SKM-1 (cell line): ENCODE results near the gene C18orf63.

Experiments
- DNase-seq: peaks from one replicate; lab custom pipeline; 2025; ENCODE audit not compliant: unreplicated experiment; lab: John Stamatoyannopoulos, UW

Gene C18orf63

DNA sequence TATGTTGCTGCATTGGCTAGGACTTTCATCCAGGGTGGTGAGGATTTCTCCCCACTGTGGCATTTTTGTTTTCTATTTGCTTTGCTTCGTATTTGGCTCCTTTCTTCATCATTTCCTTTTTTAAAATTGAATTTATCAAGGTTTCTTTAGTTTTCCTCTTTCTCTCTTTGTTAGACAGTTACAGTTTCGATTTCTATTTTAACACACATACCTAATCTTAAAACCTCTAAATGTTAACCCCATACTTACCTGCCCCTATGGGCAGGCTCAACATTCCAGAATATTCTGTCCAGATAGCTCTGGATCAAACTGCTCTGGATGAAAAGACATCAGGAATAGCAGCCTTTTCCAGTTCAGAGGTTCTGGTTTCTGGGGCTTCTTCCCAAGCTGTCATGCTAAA, 92.2 kb downstream of the C18orf63 start:
- no peak for DNase-seq
